Calu3 (cell line): ENCODE data around the gene TEAD1. TPM values are rescaled to one million over a fixed set of nuclear protein-coding genes. Genes with fewer than 3 reads are reported as not detected.

ENCODE experiments used
- BruUV-seq: library from RNA; stranded (reverse); fragments of 400-500 nt; replicated peaks from 2 replicates; lab custom pipeline; 2021; lab: Mats Ljungman, UMichigan
- CTCF ChIA-PET: fragments of 300-600 bp; sonication (Branson Sonifier 250); formaldehyde crosslinking; loops from one replicate; lab custom pipeline; 2022; ENCODE audit warnings: antibody characterized with exemption; lab: Charles Lee
- DNase-seq: peaks from one replicate; pipeline ENCODE4 v3.0.0; 2022
- H3K27ac Mint-ChIP-seq: one replicate; pipeline ENCODE4 v1.8.0; 2022; ENCODE audit warnings: mixed read lengths; ENCODE audit not compliant: unreplicated experiment
- H3K27me3 Mint-ChIP-seq: one replicate; pipeline ENCODE4 v1.8.0; 2022; ENCODE audit warnings: mixed read lengths; ENCODE audit not compliant: unreplicated experiment
- H3K36me3 Mint-ChIP-seq: one replicate; pipeline ENCODE4 v1.8.0; 2022; ENCODE audit warnings: mild to moderate bottlenecking, moderate library complexity, mixed read lengths; ENCODE audit not compliant: insufficient read depth, unreplicated experiment
- H3K4me1 Mint-ChIP-seq: one replicate; pipeline ENCODE4 v1.8.0; 2022; ENCODE audit warnings: mild to moderate bottlenecking, low read depth, mixed read lengths; ENCODE audit not compliant: unreplicated experiment
- H3K4me3 Mint-ChIP-seq: one replicate; pipeline ENCODE4 v1.8.0; 2022; ENCODE audit warnings: mild to moderate bottlenecking, low read depth, moderate library complexity, mixed read lengths; ENCODE audit not compliant: unreplicated experiment
- H3K9me3 Mint-ChIP-seq: one replicate; pipeline ENCODE4 v1.8.0; 2022; ENCODE audit warnings: low read depth, mixed read lengths; ENCODE audit not compliant: unreplicated experiment
- intact Hi-C: fragments of 100-400 bp; cut with micrococcal nuclease; formaldehyde crosslinking; loops from one replicate; pipeline ENCODE4 v1.10.0; 2022; ENCODE audit not compliant: unreplicated experiment
- total RNA-seq: library from RNA; stranded (reverse); gene quantifications from 2 replicates; pipeline ENCODE4 v1.2.3, GENCODE V29; 2022
- TF ChIP-seq, protein P1 (sequence below): fragments of 200-600 bp; IDR thresholded peaks from one replicate; pipeline ENCODE4 v1.8.0; 2022; ENCODE audit warnings: antibody characterized with exemption; ENCODE audit not compliant: unreplicated experiment

Gene TEAD1
- total RNA-seq, 1 experiment from 2014 or later: 104 TPM

DNA sequence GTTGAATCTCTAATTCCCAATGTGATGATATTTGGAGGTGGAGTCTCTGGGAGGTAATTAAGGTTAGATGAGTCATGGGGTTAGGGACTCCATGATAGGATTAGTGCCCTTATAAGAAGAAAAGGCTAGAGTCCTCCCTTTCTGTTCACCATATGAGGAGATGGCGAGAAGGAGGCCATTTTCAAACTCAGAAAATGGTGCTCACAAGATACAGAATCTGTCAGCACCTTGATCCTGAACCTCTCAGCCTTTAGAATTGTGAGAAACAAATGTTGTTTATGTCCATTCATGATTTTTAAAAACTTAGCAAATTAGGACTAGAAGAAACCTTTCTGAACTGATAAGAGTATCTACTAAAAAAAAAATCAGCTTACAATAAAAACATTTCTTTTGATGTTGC, 277.2 kb downstream of the TEAD1 start:
- CTCF ChIA-PET: no interaction called here
- Mint-ChIP-seq H3K4me3 (no peak overlapping the region), H3K27ac (peak overlapping the region; percentile 97), H3K36me3 (peaks cover 15% of the 10 kb centered on the region), H3K27me3 (no peaks in the 10 kb centered on the region), H3K4me1 (peaks cover 28% of the 10 kb centered on the region), H3K9me3 (peaks cover 13% of the 10 kb centered on the region)
- TF ChIP-seq, protein P1, sequence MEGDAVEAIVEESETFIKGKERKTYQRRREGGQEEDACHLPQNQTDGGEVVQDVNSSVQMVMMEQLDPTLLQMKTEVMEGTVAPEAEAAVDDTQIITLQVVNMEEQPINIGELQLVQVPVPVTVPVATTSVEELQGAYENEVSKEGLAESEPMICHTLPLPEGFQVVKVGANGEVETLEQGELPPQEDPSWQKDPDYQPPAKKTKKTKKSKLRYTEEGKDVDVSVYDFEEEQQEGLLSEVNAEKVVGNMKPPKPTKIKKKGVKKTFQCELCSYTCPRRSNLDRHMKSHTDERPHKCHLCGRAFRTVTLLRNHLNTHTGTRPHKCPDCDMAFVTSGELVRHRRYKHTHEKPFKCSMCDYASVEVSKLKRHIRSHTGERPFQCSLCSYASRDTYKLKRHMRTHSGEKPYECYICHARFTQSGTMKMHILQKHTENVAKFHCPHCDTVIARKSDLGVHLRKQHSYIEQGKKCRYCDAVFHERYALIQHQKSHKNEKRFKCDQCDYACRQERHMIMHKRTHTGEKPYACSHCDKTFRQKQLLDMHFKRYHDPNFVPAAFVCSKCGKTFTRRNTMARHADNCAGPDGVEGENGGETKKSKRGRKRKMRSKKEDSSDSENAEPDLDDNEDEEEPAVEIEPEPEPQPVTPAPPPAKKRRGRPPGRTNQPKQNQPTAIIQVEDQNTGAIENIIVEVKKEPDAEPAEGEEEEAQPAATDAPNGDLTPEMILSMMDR: no peak
- BruUV-seq: no TSS peak
- no peak for DNase-seq
- intact Hi-C loops: no loop called here

DNA sequence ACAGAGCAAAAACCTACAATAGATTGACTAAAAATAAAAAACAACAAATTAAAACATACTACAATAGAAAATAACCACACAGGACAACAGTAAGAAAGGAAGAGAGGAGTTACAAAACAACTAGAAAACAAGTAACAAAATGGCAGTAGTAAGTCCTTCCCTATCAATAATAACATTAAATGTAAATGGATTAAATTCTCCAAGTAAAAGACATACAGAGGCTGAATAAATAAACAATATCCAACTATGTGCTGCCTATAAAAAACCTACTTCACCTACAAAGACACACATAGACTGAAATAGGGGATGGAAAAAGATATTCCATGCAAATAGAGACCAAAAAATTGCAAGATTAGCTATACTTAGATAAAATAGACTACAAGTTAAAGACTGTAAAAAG, 277.9 kb downstream of the TEAD1 start:
- peaks cover 28% of the 10 kb centered on the region for H3K4me1 Mint-ChIP-seq
- H3K4me3 Mint-ChIP-seq: no peak overlapping the region
- peaks cover 13% of the 10 kb centered on the region for H3K9me3 Mint-ChIP-seq
- intact Hi-C loops: no loop called here
- H3K27ac Mint-ChIP-seq: no peak overlapping the region
- CTCF ChIA-PET: no interaction called here
- DNase-seq: no peak
- no TSS peak for BruUV-seq
- H3K27me3 Mint-ChIP-seq: no peaks in the 10 kb centered on the region
- TF ChIP-seq, protein P1: no peak
- peaks cover 15% of the 10 kb centered on the region for H3K36me3 Mint-ChIP-seq

DNA sequence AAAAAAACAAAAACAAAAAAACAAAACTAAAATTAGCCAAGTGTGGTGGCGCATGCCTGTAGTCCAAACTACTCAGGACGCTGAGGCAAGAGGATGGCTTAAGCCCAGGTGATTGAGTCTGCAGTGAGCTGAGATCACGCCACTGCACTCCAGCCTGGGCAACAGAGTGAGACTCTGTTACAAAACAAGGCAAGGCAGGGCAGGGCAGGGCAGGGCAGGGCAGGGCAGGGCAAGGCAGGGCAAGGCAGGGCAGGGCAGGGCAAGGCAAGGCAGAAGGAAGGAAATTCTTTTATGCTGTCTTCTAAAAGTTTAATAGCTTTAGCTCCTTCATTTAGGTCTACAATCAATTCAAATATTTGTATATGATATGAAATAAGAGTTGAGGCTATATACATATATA, 284.8 kb downstream of the TEAD1 start:
- no TSS peak for BruUV-seq
- Mint-ChIP-seq H3K4me1 (peaks cover 5% of the 10 kb centered on the region), H3K4me3 (no peak overlapping the region), H3K9me3 (peaks cover 2% of the 10 kb centered on the region), H3K27ac (no peak overlapping the region), H3K36me3 (no peaks in the 10 kb centered on the region), H3K27me3 (no peaks in the 10 kb centered on the region)
- DNase-seq: no peak
- intact Hi-C loops: no loop called here
- CTCF ChIA-PET: no interaction called here
- TF ChIP-seq, protein P1: no peak

DNA sequence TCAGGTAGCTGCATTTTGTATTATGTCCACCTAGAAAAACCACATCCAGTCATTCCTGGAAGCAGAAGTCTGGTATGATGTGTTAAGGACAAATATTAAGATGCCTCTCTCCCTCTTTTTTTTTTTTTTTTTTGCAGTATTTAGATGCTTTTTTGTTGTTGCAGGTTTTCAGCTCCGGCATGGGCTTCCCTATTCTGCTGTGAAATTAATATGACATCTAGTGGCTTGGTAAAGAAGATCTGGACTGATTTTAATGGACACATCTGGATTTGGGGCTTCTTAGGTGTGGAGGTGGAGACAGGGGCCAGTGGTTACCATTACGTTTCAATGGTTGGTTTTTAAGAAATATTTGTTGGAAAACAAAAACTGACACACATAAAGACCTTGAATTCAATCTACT, 287.4 kb downstream of the TEAD1 start:
- BruUV-seq: no TSS peak
- DNase-seq: no peak
- no peak overlapping the region for H3K4me3 Mint-ChIP-seq
- CTCF ChIA-PET: no interaction called here
- no peaks in the 10 kb centered on the region for H3K36me3 Mint-ChIP-seq
- TF ChIP-seq, protein P1: no peak
- no peaks in the 10 kb centered on the region for H3K27me3 Mint-ChIP-seq
- H3K4me1 Mint-ChIP-seq: peaks cover 5% of the 10 kb centered on the region
- intact Hi-C loops: no loop called here
- no peaks in the 10 kb centered on the region for H3K9me3 Mint-ChIP-seq
- H3K27ac Mint-ChIP-seq: no peak overlapping the region
